Mucosa of stomach (tissue), 1 donor: ENCODE results near the gene RTL9.
"Not testable (repeated sequence)": the region's sequence is repeated elsewhere in the genome, so short reads cannot be mapped to it uniquely, and the experiment has no call there.

ENCODE experiments used
- H3K27me3 ChIP-seq: one replicate; pipeline ENCODE4 v1.7.0; 2013; ENCODE audit warnings: mild to moderate bottlenecking, low read length; ENCODE audit not compliant: control insufficient read depth, insufficient read depth
- H3K36me3 ChIP-seq: one replicate; pipeline ENCODE4 v1.7.0; 2013; ENCODE audit warnings: low read length; ENCODE audit not compliant: control insufficient read depth, insufficient read depth
- H3K4me1 ChIP-seq: one replicate; pipeline ENCODE4 v1.7.0; 2013; ENCODE audit warnings: mild to moderate bottlenecking, low read length; ENCODE audit not compliant: control insufficient read depth, insufficient read depth
- H3K4me3 ChIP-seq: one replicate; pipeline ENCODE4 v1.7.0; 2013; ENCODE audit warnings: low read length
- H3K9ac ChIP-seq: one replicate; pipeline ENCODE4 v1.7.0; 2013; ENCODE audit warnings: mild to moderate bottlenecking, low read length, moderate library complexity
- H3K9me3 ChIP-seq: one replicate; pipeline ENCODE4 v1.7.0; 2013; ENCODE audit warnings: mild to moderate bottlenecking, low read length, moderate library complexity; ENCODE audit not compliant: control insufficient read depth
- donor health status: Pancreatic carcinoma.

The RTL9 gene

GRCh38 chrX:110321081-110321480 lies 37.6 kb upstream of the RTL9 start:
- Histone ChIP-seq H3K9ac (no peak overlapping the region), H3K27me3 (no peaks in the 10 kb centered on the region), H3K36me3 (no peaks in the 10 kb centered on the region), H3K4me1 (peaks cover 4% of the 10 kb centered on the region), H3K9me3 (no peaks in the 10 kb centered on the region), H3K4me3 (no peak overlapping the region)

GRCh38 chrX:110321670-110322069 lies 37.0 kb upstream of the RTL9 start:
- Histone ChIP-seq H3K27me3 (no peaks in the 10 kb centered on the region), H3K36me3 (no peaks in the 10 kb centered on the region), H3K4me3 (no peak overlapping the region), H3K9ac (no peak overlapping the region), H3K4me1 (peaks cover 4% of the 10 kb centered on the region), H3K9me3 (no peaks in the 10 kb centered on the region)

- no peaks in the 10 kb centered on the region for H3K27me3 ChIP-seq
- no peaks in the 10 kb centered on the region for H3K36me3 ChIP-seq
- no peak overlapping the region for H3K9ac ChIP-seq
Measured at GRCh38 chrX:110322603-110323002, 36.0 kb upstream of the RTL9 start.

DNA sequence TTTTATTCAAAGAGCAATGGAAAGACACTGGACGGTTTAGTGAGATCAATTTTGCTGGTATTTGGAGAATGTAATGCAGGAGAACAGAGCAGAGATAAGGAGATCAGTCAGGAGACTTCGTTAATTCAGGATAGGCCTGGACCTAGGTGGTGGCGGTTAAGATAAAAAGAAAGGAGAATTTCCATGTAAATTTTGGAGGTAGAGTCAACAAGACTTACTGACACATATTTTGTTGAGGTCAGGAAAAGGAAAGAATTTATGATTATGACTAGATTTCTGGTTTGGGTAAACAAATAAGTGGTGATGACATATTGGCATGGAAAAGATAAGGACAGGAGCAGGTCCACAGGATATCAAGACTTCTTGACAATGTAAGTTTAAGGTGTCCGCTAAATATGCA lies 31.9 kb upstream of the RTL9 start:
- Histone ChIP-seq H3K9ac (no peak overlapping the region), H3K27me3 (no peaks in the 10 kb centered on the region), H3K4me3 (no peak overlapping the region), H3K9me3 (no peaks in the 10 kb centered on the region), H3K4me1 (no peaks in the 10 kb centered on the region), H3K36me3 (no peaks in the 10 kb centered on the region)

More at GRCh38 chrX:110322603-110323002, 36.0 kb upstream of the RTL9 start:
- Histone ChIP-seq H3K4me1 (peaks cover 4% of the 10 kb centered on the region), H3K4me3 (no peak overlapping the region), H3K9me3 (no peaks in the 10 kb centered on the region)

DNA sequence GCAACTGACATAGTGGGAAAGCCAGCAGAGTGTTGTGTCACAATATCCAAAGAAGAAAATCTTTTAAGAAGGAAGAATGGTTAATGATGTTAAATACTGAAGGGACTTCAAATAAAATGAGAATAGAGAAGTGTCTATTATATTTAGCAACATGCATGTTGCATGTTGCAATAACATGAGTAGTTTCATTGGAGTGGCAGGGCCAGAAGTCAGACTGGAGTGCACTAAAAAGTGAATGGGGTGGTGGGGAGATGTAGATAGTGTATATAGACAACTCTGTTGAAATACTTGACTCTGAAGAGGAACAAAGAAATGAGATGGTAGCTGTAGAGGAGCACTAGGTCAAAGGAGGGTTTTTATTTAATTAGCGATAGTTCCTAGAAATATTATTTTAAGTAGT lies 31.3 kb upstream of the RTL9 start:
- H3K27me3 ChIP-seq = no peaks in the 10 kb centered on the region
- no peaks in the 10 kb centered on the region for H3K4me1 ChIP-seq
- no peaks in the 10 kb centered on the region for H3K36me3 ChIP-seq
- no peak overlapping the region for H3K9ac ChIP-seq
- no peak overlapping the region for H3K4me3 ChIP-seq
- H3K9me3 ChIP-seq = no peaks in the 10 kb centered on the region

DNA sequence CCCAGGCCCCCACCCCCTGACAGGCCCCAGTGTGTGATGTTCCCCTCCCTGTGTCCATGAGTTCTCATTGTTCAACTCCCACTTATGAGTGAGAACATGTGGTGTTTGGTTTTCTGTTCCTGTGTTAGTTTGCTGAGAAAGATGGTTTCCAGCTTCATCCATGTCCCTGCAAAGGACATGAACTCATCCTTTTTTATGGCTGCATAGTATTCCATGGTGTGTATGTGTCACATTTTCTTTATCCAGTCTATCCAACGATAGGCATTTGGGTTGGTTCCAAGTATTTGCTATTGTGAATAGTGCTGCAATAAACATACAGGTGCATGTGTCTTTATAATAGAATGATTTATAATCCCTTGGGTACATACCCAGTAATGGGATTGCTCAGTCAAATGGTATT lies 30.0 kb upstream of the RTL9 start:
- H3K4me3 ChIP-seq, H3K9ac ChIP-seq, H3K36me3 ChIP-seq, H3K9me3 ChIP-seq, H3K27me3 ChIP-seq, H3K4me1 ChIP-seq: not testable (repeated sequence)

DNA sequence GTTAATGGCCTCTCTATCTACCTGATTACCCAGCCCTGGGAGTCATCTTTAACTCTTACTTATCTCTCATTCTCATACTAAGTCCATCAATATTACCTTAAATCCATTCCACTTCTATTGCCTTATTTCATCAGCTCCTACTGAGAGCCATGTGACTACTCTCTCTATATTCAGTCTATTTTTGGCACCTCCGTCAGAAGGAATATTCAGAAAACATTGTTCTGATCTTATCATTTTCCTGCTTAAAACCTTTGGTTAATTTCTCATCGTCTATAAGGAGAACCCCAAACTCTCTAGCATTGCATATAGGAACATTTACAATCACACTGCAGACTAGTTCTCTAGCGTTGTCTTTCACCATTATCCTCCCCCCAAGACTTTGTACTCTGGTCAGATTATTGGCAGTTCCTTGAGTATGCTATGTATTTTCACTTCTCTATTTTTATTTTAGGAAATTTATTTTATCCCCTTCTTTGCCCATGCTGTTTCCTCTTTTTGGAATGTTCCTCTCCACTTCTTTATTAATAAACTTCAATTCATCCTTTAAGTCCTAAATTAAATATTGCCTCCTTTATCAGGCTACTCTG lies 27.1 kb upstream of the RTL9 start:
- Histone ChIP-seq H3K36me3 (no peaks in the 10 kb centered on the region), H3K4me3 (no peak overlapping the region), H3K9ac (no peak overlapping the region), H3K4me1 (no peaks in the 10 kb centered on the region), H3K9me3 (no peaks in the 10 kb centered on the region), H3K27me3 (no peaks in the 10 kb centered on the region)

DNA sequence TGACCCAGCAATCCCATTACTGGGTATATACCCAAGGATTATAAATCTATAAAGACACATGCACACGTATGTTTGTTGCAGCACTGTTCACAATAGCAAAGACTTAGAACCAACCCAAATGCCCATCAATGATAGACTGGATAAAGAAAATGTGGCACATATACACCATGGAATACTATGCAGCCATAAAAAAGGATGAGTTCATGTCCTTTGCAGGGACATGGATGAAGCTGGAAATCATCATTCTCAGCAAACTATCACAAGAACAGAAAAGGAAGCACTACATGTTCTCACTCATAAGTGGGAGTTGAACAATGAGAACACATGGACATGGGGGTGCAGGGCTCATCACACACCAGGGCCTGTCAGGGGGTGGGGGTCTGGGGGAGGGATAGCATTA lies 25.2 kb upstream of the RTL9 start:
- H3K9me3 ChIP-seq, H3K36me3 ChIP-seq, H3K9ac ChIP-seq, H3K27me3 ChIP-seq, H3K4me1 ChIP-seq, H3K4me3 ChIP-seq: not testable (repeated sequence)

DNA sequence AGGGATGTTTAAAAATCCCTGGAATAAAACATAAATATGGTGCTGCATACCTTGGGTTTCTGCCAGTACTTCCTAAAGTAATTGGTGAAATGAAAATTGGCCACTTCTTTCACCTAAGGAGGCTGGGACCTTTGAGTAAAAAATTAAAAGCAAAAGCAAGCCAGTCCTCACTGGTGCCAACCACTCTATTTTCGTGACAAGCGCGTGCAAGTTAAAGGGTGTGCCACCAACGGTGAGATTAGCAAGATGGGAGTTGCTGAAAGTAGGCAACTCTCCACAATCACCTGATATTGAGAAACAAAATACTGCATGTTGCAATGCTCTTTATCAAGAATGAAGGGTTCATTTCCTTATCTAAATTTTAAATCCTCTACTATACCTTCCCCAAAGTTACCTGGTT lies 19.7 kb upstream of the RTL9 start:
- H3K4me3 ChIP-seq = no peak overlapping the region
- H3K4me1 ChIP-seq = peaks cover 5% of the 10 kb centered on the region
- no peaks in the 10 kb centered on the region for H3K36me3 ChIP-seq
- H3K9ac ChIP-seq = no peak overlapping the region
- no peaks in the 10 kb centered on the region for H3K9me3 ChIP-seq
- no peaks in the 10 kb centered on the region for H3K27me3 ChIP-seq

DNA sequence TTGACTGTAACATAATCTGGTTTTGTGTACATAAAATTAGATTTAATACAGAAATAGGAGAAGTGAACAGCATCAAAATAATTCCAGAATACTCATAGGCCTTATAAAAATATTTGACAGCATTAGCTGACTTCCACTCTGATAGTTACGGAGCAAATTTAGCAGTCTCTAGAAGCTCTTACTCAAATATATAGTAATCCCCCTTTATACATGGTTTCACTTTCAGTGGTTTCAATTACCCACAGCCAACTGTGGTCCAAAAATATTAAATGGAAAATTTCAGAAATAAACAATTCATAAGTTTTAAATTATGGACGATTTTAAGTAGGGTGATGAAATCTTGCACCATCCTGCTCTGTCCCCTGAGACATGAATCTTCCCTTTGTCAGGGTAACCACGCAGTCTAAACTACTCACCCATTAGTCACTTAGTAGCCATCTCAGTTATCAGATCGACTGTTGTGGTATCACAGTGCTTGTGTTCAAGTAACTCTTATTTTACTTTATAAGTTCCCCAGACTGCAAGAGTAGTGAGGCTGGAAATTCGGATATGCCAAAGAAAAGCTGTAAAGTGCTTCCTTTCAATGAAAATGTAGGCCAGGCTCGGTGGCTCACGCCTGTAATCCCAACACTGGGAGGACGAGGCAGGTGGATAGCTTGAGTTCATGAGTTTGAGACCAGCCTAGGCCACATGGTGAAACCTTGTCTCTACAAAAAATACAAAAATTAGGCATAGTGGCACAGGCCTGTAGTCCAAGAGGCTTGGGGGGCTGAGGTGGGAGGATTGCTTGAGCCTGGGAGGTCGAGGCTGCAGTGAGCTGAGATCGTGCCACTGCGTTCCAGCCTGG lies 17.2 kb upstream of the RTL9 start:
- Histone ChIP-seq H3K9ac (no peak overlapping the region), H3K9me3 (no peaks in the 10 kb centered on the region), H3K4me1 (peaks cover 5% of the 10 kb centered on the region), H3K4me3 (no peak overlapping the region), H3K27me3 (no peaks in the 10 kb centered on the region), H3K36me3 (no peaks in the 10 kb centered on the region)

DNA sequence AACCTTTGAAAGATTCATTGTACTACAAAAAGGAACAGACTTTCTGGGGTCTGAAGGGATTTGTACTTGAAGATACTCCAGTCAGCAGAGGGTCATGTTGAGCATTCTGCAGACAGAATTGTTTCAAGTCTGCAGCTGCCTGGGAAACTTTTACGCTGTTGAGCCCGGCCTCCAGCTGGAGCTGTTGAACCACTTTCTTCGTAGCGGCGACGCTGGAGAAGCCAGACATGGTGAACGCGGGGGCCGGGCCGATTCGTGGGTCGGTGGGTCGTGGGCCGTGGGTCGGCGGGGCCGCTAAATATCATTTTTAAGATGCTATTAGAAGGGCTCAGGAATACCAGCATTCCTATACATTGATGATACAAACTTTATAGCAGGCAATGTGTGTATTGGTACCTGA lies 12.0 kb upstream of the RTL9 start:
- Histone ChIP-seq H3K4me3 (no peak overlapping the region), H3K9me3 (no peaks in the 10 kb centered on the region)

GRCh38 chrX:110359273-110359672 lies 625 bp downstream of the RTL9 start:
- peaks cover 6% of the 10 kb centered on the region for H3K4me1 ChIP-seq
- no peak overlapping the region for H3K4me3 ChIP-seq
- no peaks in the 10 kb centered on the region for H3K9me3 ChIP-seq
- no peaks in the 10 kb centered on the region for H3K36me3 ChIP-seq
- H3K27me3 ChIP-seq = no peaks in the 10 kb centered on the region
- H3K9ac ChIP-seq = no peak overlapping the region

More for the DNA sequence above, 12.0 kb upstream of the RTL9 start:
- Histone ChIP-seq H3K9ac (no peak overlapping the region), H3K27me3 (no peaks in the 10 kb centered on the region), H3K4me1 (no peaks in the 10 kb centered on the region), H3K36me3 (no peaks in the 10 kb centered on the region)
